NCI-H2227 treated with DMSO at 0.1 percent for 48 hours (cell line): Measurements from ENCODE around the gene PDZRN4.
"Not testable (repeated sequence)": the region's sequence is repeated elsewhere in the genome, so short reads cannot be mapped to it uniquely, and the experiment has no call there.

Source experiments
- DNase-seq: peaks from one replicate; lab custom pipeline; 2025; lab: John Stamatoyannopoulos, UW

PDZRN4 gene

GRCh38 chr12:41188058-41188840 lies at the start of gene PDZRN4:
PDZRN4 (plus strand) TSS chr12:41188320.
- DNase-seq, result no peak

- no peak for DNase-seq
Measured at GRCh38 chr12:41140117-41140516, 48.0 kb upstream of the PDZRN4 start.

GRCh38 chr12:41141104-41141503 lies 47.0 kb upstream of the PDZRN4 start:
- no peak for DNase-seq

GRCh38 chr12:41142376-41142775 lies 45.7 kb upstream of the PDZRN4 start:
- no peak for DNase-seq

- no peak for DNase-seq
Measured at GRCh38 chr12:41151793-41152192, 36.3 kb upstream of the PDZRN4 start.

GRCh38 chr12:41162461-41162860 lies 25.7 kb upstream of the PDZRN4 start:
- no peak for DNase-seq

- no peak for DNase-seq
Measured at GRCh38 chr12:41167701-41168100, 20.4 kb upstream of the PDZRN4 start.

GRCh38 chr12:41174602-41175001 lies 13.5 kb upstream of the PDZRN4 start:
- no peak for DNase-seq

GRCh38 chr12:41179507-41179906 lies 8.6 kb upstream of the PDZRN4 start:
- DNase-seq, result not testable (repeated sequence)

- DNase-seq, result no peak
Measured at GRCh38 chr12:41184864-41185263, 3.3 kb upstream of the PDZRN4 start.

- no peak for DNase-seq
Measured at GRCh38 chr12:41186026-41186425, 2.1 kb upstream of the PDZRN4 start.

- DNase-seq, result no peak
Measured at GRCh38 chr12:41188841-41189394, 798 bp downstream of the PDZRN4 start.

- no peak for DNase-seq
Measured at GRCh38 chr12:41189395-41190251, 1.5 kb downstream of the PDZRN4 start.

GRCh38 chr12:41190338-41190737 lies 2.2 kb downstream of the PDZRN4 start:
- no peak for DNase-seq

- not testable (repeated sequence) for DNase-seq
Measured at GRCh38 chr12:41191549-41191948, 3.4 kb downstream of the PDZRN4 start.

- no peak for DNase-seq
Measured at GRCh38 chr12:41193311-41193710, 5.2 kb downstream of the PDZRN4 start.

- DNase-seq, result no peak
Measured at GRCh38 chr12:41202051-41202450, 13.9 kb downstream of the PDZRN4 start.

- DNase-seq, result no peak
Measured at GRCh38 chr12:41205070-41205709, 17.1 kb downstream of the PDZRN4 start.

- DNase-seq, result no peak
Measured at GRCh38 chr12:41206298-41206697, 18.2 kb downstream of the PDZRN4 start.

- DNase-seq, result no peak
Measured at GRCh38 chr12:41211448-41211847, 23.3 kb downstream of the PDZRN4 start.

GRCh38 chr12:41212625-41213024 lies 24.5 kb downstream of the PDZRN4 start:
- no peak for DNase-seq

- DNase-seq, result no peak
Measured at GRCh38 chr12:41213107-41213506, 25.0 kb downstream of the PDZRN4 start.
